ENCODE measurements around the gene IFFO2.
"Not testable (repeated sequence)": the region's sequence is repeated elsewhere in the genome, so short reads cannot be mapped to it uniquely, and the experiment has no call there.

IFFO2 gene

GRCh38 chr1:18917071-18917799 lies 39.2 kb downstream of the IFFO2 start:
- DNase-seq = no peak

GRCh38 chr1:18915341-18915740 lies 41.1 kb downstream of the IFFO2 start:
- DNase-seq = no peak

- DNase-seq = peak; percentile 92
Observed at GRCh38 chr1:18913065-18913835, 43.2 kb downstream of the IFFO2 start.

- no peak for DNase-seq
Observed at GRCh38 chr1:18912550-18912949, 43.9 kb downstream of the IFFO2 start.

GRCh38 chr1:18908911-18909771 lies 47.3 kb downstream of the IFFO2 start:
- no peak for DNase-seq

- DNase-seq = no peak
Observed at GRCh38 chr1:18907917-18908845, 48.3 kb downstream of the IFFO2 start.

GRCh38 chr1:18907021-18907916 lies 49.2 kb downstream of the IFFO2 start:
- peak; percentile 67 for DNase-seq

- DNase-seq = no peak
Observed at GRCh38 chr1:18903291-18903756, 53.2 kb downstream of the IFFO2 start.

GRCh38 chr1:18902523-18903290 lies 53.8 kb downstream of the IFFO2 start, which contains the start of gene ALDH4A1:
ALDH4A1 (minus strand) TSS chr1:18902555; CDS start chr1:18902523, 32 bp downstream.
- peak; percentile 92 for DNase-seq

- peak; percentile 63 for DNase-seq
Observed at GRCh38 chr1:18901952-18902522, 54.4 kb downstream of the IFFO2 start.

GRCh38 chr1:18901147-18901951 lies 55.1 kb downstream of the IFFO2 start:
- no peak for DNase-seq

- DNase-seq = no peak
Observed at GRCh38 chr1:18900303-18900841, 56.1 kb downstream of the IFFO2 start.

- no peak for DNase-seq
Observed at GRCh38 chr1:18899363-18900049, 57.0 kb downstream of the IFFO2 start.

- no peak for DNase-seq
Observed at GRCh38 chr1:18898567-18898966, 57.9 kb downstream of the IFFO2 start.

GRCh38 chr1:18895317-18895716 lies 61.2 kb downstream of the IFFO2 start:
- no peak for DNase-seq

- DNase-seq = no peak
Observed at GRCh38 chr1:18893120-18893519, 63.4 kb downstream of the IFFO2 start.

GRCh38 chr1:18891858-18892257 lies 64.6 kb downstream of the IFFO2 start:
- DNase-seq = not testable (repeated sequence)

- no peak for DNase-seq
Observed at GRCh38 chr1:18891426-18891780, 65.1 kb downstream of the IFFO2 start.

Data from activated CD8-positive, alpha-beta memory T cell treated with anti-CD3 and anti-CD28 coated beads, Interleukin-2, amount 50 U/mL, for 48 hours (primary cell).